NCI-H2196 treated with DMSO at 0.1 percent for 48 hours (cell line): ENCODE results near the gene FGF13.

Source experiments
- DNase-seq: peaks from one replicate; lab custom pipeline; 2025; ENCODE audit not compliant: unreplicated experiment; lab: John Stamatoyannopoulos, UW

Gene FGF13

GRCh38 chrX:138664466-138664865 lies 47.1 kb downstream of the FGF13 start:
- no peak for DNase-seq

- DNase-seq: no peak
Measured at GRCh38 chrX:138664016-138664415, 47.5 kb downstream of the FGF13 start.

GRCh38 chrX:138651494-138651893 lies 60.0 kb downstream of the FGF13 start:
- DNase-seq: no peak

GRCh38 chrX:138648568-138648967 lies 62.9 kb downstream of the FGF13 start:
- DNase-seq: no peak

GRCh38 chrX:138638996-138639395 lies 72.5 kb downstream of the FGF13 start:
- DNase-seq: no peak
